Gastrocnemius medialis (tissue), 4 donors: ENCODE results near the gene NKX6-2.

ENCODE experiments used
- POLR2A ChIP-seq, 2 donors: fragments of 450-650 bp; IDR thresholded peaks; one replicate each; pipeline ENCODE4 v1.6.1; 2017; ENCODE audit warnings: antibody characterized with exemption in 2 of 2, mild to moderate bottlenecking in 2 of 2, moderate library complexity in 2 of 2
- TF ChIP-seq, protein P1 (sequence below), 5 experiments: fragments of 450-650 bp in 3 of 5; fragments of 200-600 bp in 2 of 5; sonication (generic) in 2 of 5; IDR thresholded peaks in 4 of 5; conservative IDR thresholded peaks in 1 of 5; 1 replicate in 4 of 5; 2 replicates in 1 of 5; pipeline ENCODE4 v1.5.1; 2016 to 2019; ENCODE audit warnings: antibody characterized with exemption in 5 of 5, mild to moderate bottlenecking in 3 of 5, moderate library complexity in 3 of 5

GRCh38 chr10:132743925-132744490 is 41.9 kb downstream of the NKX6-2 start:
- TF ChIP-seq, protein P1, sequence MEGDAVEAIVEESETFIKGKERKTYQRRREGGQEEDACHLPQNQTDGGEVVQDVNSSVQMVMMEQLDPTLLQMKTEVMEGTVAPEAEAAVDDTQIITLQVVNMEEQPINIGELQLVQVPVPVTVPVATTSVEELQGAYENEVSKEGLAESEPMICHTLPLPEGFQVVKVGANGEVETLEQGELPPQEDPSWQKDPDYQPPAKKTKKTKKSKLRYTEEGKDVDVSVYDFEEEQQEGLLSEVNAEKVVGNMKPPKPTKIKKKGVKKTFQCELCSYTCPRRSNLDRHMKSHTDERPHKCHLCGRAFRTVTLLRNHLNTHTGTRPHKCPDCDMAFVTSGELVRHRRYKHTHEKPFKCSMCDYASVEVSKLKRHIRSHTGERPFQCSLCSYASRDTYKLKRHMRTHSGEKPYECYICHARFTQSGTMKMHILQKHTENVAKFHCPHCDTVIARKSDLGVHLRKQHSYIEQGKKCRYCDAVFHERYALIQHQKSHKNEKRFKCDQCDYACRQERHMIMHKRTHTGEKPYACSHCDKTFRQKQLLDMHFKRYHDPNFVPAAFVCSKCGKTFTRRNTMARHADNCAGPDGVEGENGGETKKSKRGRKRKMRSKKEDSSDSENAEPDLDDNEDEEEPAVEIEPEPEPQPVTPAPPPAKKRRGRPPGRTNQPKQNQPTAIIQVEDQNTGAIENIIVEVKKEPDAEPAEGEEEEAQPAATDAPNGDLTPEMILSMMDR (IDR thresholded peaks at IDR 0.05 in 4 of 5, conservative IDR thresholded peaks at IDR 0.05 in 1 of 5) = no peak
- no peak for TF ChIP-seq POLR2A (IDR thresholded peaks at IDR 0.05)
